B cell (primary cell): Measurements from ENCODE around the gene TGFBR3. TPM values are rescaled to one million over a fixed set of nuclear protein-coding genes. Genes with fewer than 3 reads are reported as not detected.

Experiments used
- ATAC-seq: fragments of 200-7000 bp; cut with Tn5 transposase; one replicate; pipeline ENCODE4 v1.10.0; 2021; ENCODE audit warnings: low read depth, mild to moderate bottlenecking, moderate number of reproducible peaks, moderate library complexity
- CTCF ChIA-PET: fragments of 350-600 bp; sonication (Branson Sonifier 250); formaldehyde crosslinking; loops from one replicate; lab custom pipeline; 2021; ENCODE audit warnings: antibody characterized with exemption, inconsistent platforms; lab: Charles Lee
- POLR2A ChIA-PET: fragments of 350-600 bp; sonication (Branson Sonifier 250); formaldehyde crosslinking; loops from one replicate; lab custom pipeline; 2021; ENCODE audit warnings: antibody characterized with exemption; lab: Charles Lee
- DNase-seq: peaks from one replicate; pipeline ENCODE4 v3.0.0; 2013
- H2AFZ ChIP-seq: 2 replicates; pipeline ENCODE4 v1.6.1; 2012; ENCODE audit warnings: mild to moderate bottlenecking, low read depth, low read length; ENCODE audit not compliant: insufficient read depth, poor library complexity, severe bottlenecking
- H3K27ac ChIP-seq, 2 donors: 1 replicate in 1 of 2; 2 replicates in 1 of 2; pipeline ENCODE4 v1.5.1; 2012 to 2013; ENCODE audit warnings: low read length in 2 of 2, mild to moderate bottlenecking in 2 of 2, moderate library complexity in 1 of 2
- H3K27me3 ChIP-seq, 4 experiments: fragments of 200-600 bp in 1 of 4; sonication (generic) in 1 of 4; replicated peaks in 1 of 4; 1 replicate in 2 of 4; 2 replicates in 2 of 4; pipeline versions ENCODE4 v1.6.1 to v1.7.0; 2013 to 2016; ENCODE audit warnings: low read length in 3 of 4, mild to moderate bottlenecking in 2 of 4, mixed read lengths in 1 of 4, moderate library complexity in 1 of 4; ENCODE audit not compliant: insufficient read depth in 4 of 4, control insufficient read depth in 3 of 4; ENCODE audit errors: control extremely low read depth in 1 of 4
- H3K36me3 ChIP-seq, 2 experiments: replicated peaks in 1 of 2; 1 replicate in 1 of 2; 2 replicates in 1 of 2; pipeline versions ENCODE4 v1.6.1 to v1.7.1; 2013; ENCODE audit warnings: low read length in 1 of 2; ENCODE audit not compliant: insufficient read depth in 2 of 2, control insufficient read depth in 1 of 2; ENCODE audit errors: control extremely low read depth in 1 of 2, extremely low read depth in 1 of 2
- H3K4me1 ChIP-seq, 2 donors: fragments of 200-600 bp in 1 of 2; sonication (generic) in 1 of 2; 1 replicate in 1 of 2; 2 replicates in 1 of 2; pipeline versions ENCODE4 v1.5.1 to v1.6.1; 2013 to 2017; ENCODE audit warnings: low read length in 2 of 2; ENCODE audit not compliant: control insufficient read depth in 2 of 2, insufficient read depth in 2 of 2
- H3K4me2 ChIP-seq: replicated peaks from 2 replicates; pipeline ENCODE3; 2012; ENCODE audit warnings: mild to moderate bottlenecking, low read depth, low read length; ENCODE audit not compliant: poor library complexity, severe bottlenecking
- H3K4me3 ChIP-seq, 5 experiments: fragments of 200-600 bp in 1 of 5; sonication (generic) in 1 of 5; 1 replicate in 3 of 5; 2 replicates in 2 of 5; pipeline versions ENCODE4 v1.5.1 to v1.7.0; 2011 to 2016; ENCODE audit warnings: low read length in 4 of 5, mild to moderate bottlenecking in 4 of 5, low read depth in 2 of 5, control low read depth in 1 of 5, moderate library complexity in 1 of 5; ENCODE audit not compliant: insufficient read depth in 1 of 5; ENCODE audit errors: control extremely low read depth in 1 of 5, extremely low read depth in 1 of 5
- H3K79me2 ChIP-seq: fragments of 200-600 bp; sonication (generic); one replicate; pipeline ENCODE4 v1.6.0; 2016; ENCODE audit warnings: low read length; ENCODE audit not compliant: control insufficient read depth, insufficient read depth
- H3K9ac ChIP-seq: fragments of 200-600 bp; sonication (generic); 2 replicates; pipeline ENCODE4 v1.6.1; 2017; ENCODE audit warnings: mild to moderate bottlenecking, low read length, moderate library complexity
- H3K9me3 ChIP-seq, 3 donors: one replicate each; pipeline versions ENCODE4 v1.6.1 to v1.7.1; 2013; ENCODE audit warnings: low read length in 2 of 3; ENCODE audit not compliant: control insufficient read depth in 2 of 3, insufficient read depth in 1 of 3; ENCODE audit errors: control extremely low read depth in 1 of 3
- H4K20me1 ChIP-seq: 2 replicates; pipeline ENCODE4 v1.6.0; 2012; ENCODE audit warnings: mild to moderate bottlenecking, low read length; ENCODE audit not compliant: insufficient read depth, control insufficient read depth, poor library complexity, severe bottlenecking
- H3K27ac Mint-ChIP-seq: one replicate; pipeline ENCODE4 v1.8.0; 2021; ENCODE audit warnings: mixed read lengths
- H3K27me3 Mint-ChIP-seq: one replicate; pipeline ENCODE4 v1.8.0; 2021; ENCODE audit warnings: mixed read lengths
- H3K4me1 Mint-ChIP-seq: one replicate; pipeline ENCODE4 v1.8.0; 2021; ENCODE audit warnings: mixed read lengths
- H3K4me3 Mint-ChIP-seq: one replicate; pipeline ENCODE4 v1.8.0; 2021; ENCODE audit warnings: mixed read lengths
- H3K9me3 Mint-ChIP-seq: one replicate; pipeline ENCODE4 v1.8.0; 2022; ENCODE audit warnings: mixed read lengths; ENCODE audit not compliant: insufficient read depth
- EZH2 ChIP-seq: IDR thresholded peaks from 2 replicates; pipeline ENCODE4 v1.6.1; 2012; ENCODE audit warnings: borderline replicate concordance, low read depth, mild to moderate bottlenecking, moderate library complexity, low read length; ENCODE audit not compliant: insufficient read depth, poor library complexity, severe bottlenecking
- WGBS: methylation state at CpG from one replicate; pipeline ENCODE4 v1.1.5; 2013; ENCODE audit warnings: missing lambda C conversion rate; ENCODE audit not compliant: insufficient coverage; 5-methylcytosine and 5-hydroxymethylcytosine counted together
- intact Hi-C: fragments of 100-400 bp; cut with micrococcal nuclease; formaldehyde crosslinking; loops from one replicate; pipeline ENCODE4 v1.10.0; 2022
- polyA plus RNA-seq: library from polyadenylated mRNA; depleted of rRNA; stranded (reverse); fragments of >200 nt; gene quantifications from 2 replicates; pipeline ENCODE4 v1.2.3, GENCODE V29; 2012
- total RNA-seq, 2 donors: library from RNA; stranded (reverse); fragments of 120-200 nt in 1 of 2; gene quantifications; 1 replicate in 1 of 2; 2 replicates in 1 of 2; pipeline versions ENCODE4 v1.2.3 to v1.2.4, GENCODE V29; 2013 to 2022
- TF ChIP-seq, protein P1 (sequence below): fragments of 200-600 bp; IDR thresholded peaks from one replicate; pipeline ENCODE4 v1.8.0; 2022; ENCODE audit warnings: antibody characterized with exemption, mild to moderate bottlenecking

TGFBR3 gene
- total and polyA plus RNA-seq, 2 donors (not counting 1 experiment from before 2014, with no cell fraction given): 0.10 to 0.12 TPM

DNA sequence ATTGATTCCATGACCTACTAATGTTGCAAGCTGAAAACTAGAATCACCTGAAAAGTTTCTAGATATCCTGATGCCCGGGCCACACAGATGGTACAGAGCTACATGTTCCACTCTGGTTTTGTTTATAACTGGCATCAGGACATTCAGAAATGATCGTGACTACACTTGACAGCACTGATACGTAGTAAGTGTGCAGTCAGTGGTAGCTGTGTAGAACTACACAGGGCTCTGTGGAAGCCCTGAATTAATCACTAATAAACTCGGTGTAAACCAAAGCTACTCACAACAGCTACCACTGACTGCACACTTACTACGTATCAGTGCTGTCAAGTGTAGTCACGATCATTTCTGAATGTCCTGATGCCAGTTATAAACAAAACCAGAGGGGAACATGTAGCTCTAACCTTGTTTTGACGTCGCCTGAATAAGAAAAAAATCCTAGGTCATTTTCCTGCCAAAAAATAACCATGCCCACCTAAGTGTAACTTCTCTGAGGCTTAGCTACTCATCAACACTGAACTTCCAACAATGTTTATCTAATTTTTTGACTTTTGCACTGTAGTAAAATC is 149.7 kb downstream of the TGFBR3 start:
- Histone ChIP-seq H3K4me2 (no peak overlapping the region), H4K20me1 (no peaks in the 10 kb centered on the region), H3K4me3 (no peak overlapping the region), H3K9ac (no peak overlapping the region), H3K27me3 (peaks cover 0 to 4% (median 0%) of the 10 kb centered on the region in 4 experiments), H2AFZ (no peak overlapping the region), H3K9me3 (peaks cover 0 to 2% (median 0%) of the 10 kb centered on the region in 3 donors), H3K27ac (no peak overlapping the region), H3K79me2 (no peaks in the 10 kb centered on the region), H3K36me3 (no peaks in the 10 kb centered on the region), H3K4me1 (peaks cover 0 to 5% of the 10 kb centered on the region in 2 donors)
- ATAC-seq (no peak), DNase-seq (no peak)
- ChIA-PET CTCF (no interaction called here), POLR2A (no interaction called here)
- Mint-ChIP-seq H3K27ac (no peak overlapping the region), H3K27me3 (peaks cover 11% of the 10 kb centered on the region), H3K9me3 (no peaks in the 10 kb centered on the region), H3K4me1 (peaks cover 4% of the 10 kb centered on the region), H3K4me3 (no peak overlapping the region)
- intact Hi-C loops: no loop called here
- WGBS: 98% methylated on average over 8 of the region's 8 CpGs
- TF ChIP-seq, protein P1, sequence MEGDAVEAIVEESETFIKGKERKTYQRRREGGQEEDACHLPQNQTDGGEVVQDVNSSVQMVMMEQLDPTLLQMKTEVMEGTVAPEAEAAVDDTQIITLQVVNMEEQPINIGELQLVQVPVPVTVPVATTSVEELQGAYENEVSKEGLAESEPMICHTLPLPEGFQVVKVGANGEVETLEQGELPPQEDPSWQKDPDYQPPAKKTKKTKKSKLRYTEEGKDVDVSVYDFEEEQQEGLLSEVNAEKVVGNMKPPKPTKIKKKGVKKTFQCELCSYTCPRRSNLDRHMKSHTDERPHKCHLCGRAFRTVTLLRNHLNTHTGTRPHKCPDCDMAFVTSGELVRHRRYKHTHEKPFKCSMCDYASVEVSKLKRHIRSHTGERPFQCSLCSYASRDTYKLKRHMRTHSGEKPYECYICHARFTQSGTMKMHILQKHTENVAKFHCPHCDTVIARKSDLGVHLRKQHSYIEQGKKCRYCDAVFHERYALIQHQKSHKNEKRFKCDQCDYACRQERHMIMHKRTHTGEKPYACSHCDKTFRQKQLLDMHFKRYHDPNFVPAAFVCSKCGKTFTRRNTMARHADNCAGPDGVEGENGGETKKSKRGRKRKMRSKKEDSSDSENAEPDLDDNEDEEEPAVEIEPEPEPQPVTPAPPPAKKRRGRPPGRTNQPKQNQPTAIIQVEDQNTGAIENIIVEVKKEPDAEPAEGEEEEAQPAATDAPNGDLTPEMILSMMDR: no peak
- no peak for TF ChIP-seq EZH2

- Mint-ChIP-seq H3K4me1 (peaks cover 4% of the 10 kb centered on the region), H3K9me3 (no peaks in the 10 kb centered on the region), H3K4me3 (no peak overlapping the region), H3K27me3 (peaks cover 15% of the 10 kb centered on the region), H3K27ac (no peak overlapping the region)
- Histone ChIP-seq H3K4me2 (no peak overlapping the region), H3K79me2 (no peaks in the 10 kb centered on the region), H3K9ac (no peak overlapping the region), H4K20me1 (no peaks in the 10 kb centered on the region), H3K4me1 (peaks cover 0 to 5% of the 10 kb centered on the region in 2 donors), H3K9me3 (peaks cover 0 to 4% (median 0%) of the 10 kb centered on the region in 3 donors), H3K4me3 (no peak overlapping the region), H3K27me3 (peaks cover 0 to 6% (median under 1%) of the 10 kb centered on the region in 4 experiments), H3K36me3 (no peaks in the 10 kb centered on the region), H3K27ac (no peak overlapping the region), H2AFZ (no peak overlapping the region)
- DNase-seq (no peak), ATAC-seq (no peak)
- 65% methylated on average over 2 of the region's 4 CpGs for WGBS
- ChIA-PET CTCF (no interaction called here), POLR2A (no interaction called here)
- intact Hi-C loops: no loop called here
- TF ChIP-seq, protein P1: no peak
- no peak for TF ChIP-seq EZH2
Measured at GRCh38 chr1:91735266-91735845, 150.6 kb downstream of the TGFBR3 start.
